Upper lobe of left lung (tissue), 6 donors: Measurements from ENCODE around the gene PTDSS2. TPM values are rescaled to one million over a fixed set of nuclear protein-coding genes. Genes with fewer than 3 reads are reported as not detected.
"Not testable (repeated sequence)": the region's sequence is repeated elsewhere in the genome, so short reads cannot be mapped to it uniquely, and the experiment has no call there.

Source experiments
- ATAC-seq, 2 donors: fragments of 200-7000 bp; cut with Tn5 transposase; one replicate each; pipeline ENCODE4 v1.9.1; 2022; ENCODE audit warnings: mild to moderate bottlenecking in 2 of 2, moderate library complexity in 2 of 2; ENCODE audit not compliant: low FRiP score in 2 of 2
- DNase-seq, 2 donors: peaks; one replicate each; pipeline ENCODE4 v3.0.0-alpha.2; 2019 to 2020
- H3K27ac ChIP-seq, 4 donors: fragments of 200-600 bp; sonication (generic); one replicate each; pipeline ENCODE4 v1.5.1; 2016 to 2019
- H3K27me3 ChIP-seq, 4 donors: fragments of 200-600 bp; sonication (generic); one replicate each; pipeline ENCODE4 v1.5.1; 2017 to 2019
- H3K36me3 ChIP-seq, 4 donors: fragments of 200-600 bp; sonication (generic); one replicate each; pipeline ENCODE4 v1.5.1; 2016 to 2019
- H3K4me1 ChIP-seq, 4 donors: fragments of 200-600 bp; sonication (generic); one replicate each; pipeline ENCODE4 v1.5.1; 2018 to 2019
- H3K4me3 ChIP-seq, 4 donors: fragments of 200-600 bp; sonication (generic); one replicate each; pipeline ENCODE4 v1.5.1; 2017 to 2019; ENCODE audit warnings: mild to moderate bottlenecking in 2 of 4, moderate library complexity in 1 of 4
- H3K9me3 ChIP-seq, 4 donors: fragments of 200-600 bp; sonication (generic); one replicate each; pipeline ENCODE4 v1.5.1; 2018 to 2019
- EP300 ChIP-seq, 4 donors: sonication (generic); formaldehyde crosslinking; IDR thresholded peaks; one replicate each; pipeline ENCODE4 v1.5.1; 2017; ENCODE audit warnings: antibody characterized with exemption in 4 of 4, control low read depth in 2 of 4
- POLR2A ChIP-seq, 4 donors: fragments of 450-650 bp; IDR thresholded peaks; one replicate each; pipeline ENCODE4 v1.5.1; 2016 to 2017; ENCODE audit warnings: antibody characterized with exemption in 4 of 4, mild to moderate bottlenecking in 2 of 4
- POLR2AphosphoS5 ChIP-seq, 2 donors: sonication (generic); formaldehyde crosslinking; IDR thresholded peaks; one replicate each; pipeline ENCODE4 v1.5.1; 2017; ENCODE audit warnings: antibody characterized with exemption in 2 of 2
- WGBS, 2 donors: methylation state at CpG; one replicate each; pipeline ENCODE4 v1.1.5; 2017 to 2018; 5-methylcytosine and 5-hydroxymethylcytosine counted together
- total RNA-seq, 6 donors: library from RNA; depleted of rRNA in 4 of 6; stranded (reverse); fragments of >200 nt in 4 of 6; gene quantifications; one replicate each; pipeline versions ENCODE4 v1.1.0 to v1.2.1, GENCODE V29; 2016 to 2021
- TF ChIP-seq, protein P1 (sequence below), 6 experiments: fragments of 450-650 bp in 4 of 6; fragments of 200-600 bp in 2 of 6; sonication (generic) in 2 of 6; IDR thresholded peaks; one replicate each; pipeline ENCODE4 v1.5.1; 2016 to 2019; ENCODE audit warnings: antibody characterized with exemption in 6 of 6
- donor health status: DM: no; HTN: no; CAD: no; lungs with moderate emphysema.
- donor health status: DM: no; HTN: yes; CAD: no; lungs with severe emphysema.

Gene PTDSS2
- total RNA-seq, 6 donors from 2014 or later, result 29.6 to 188 (median 45.1) TPM

- TF ChIP-seq POLR2AphosphoS5 (IDR thresholded peaks at IDR 0.05), result no peak
- TF ChIP-seq EP300 (IDR thresholded peaks at IDR 0.05), result no peak
- ATAC-seq (no peak), DNase-seq (peak in 1 of 2 donors; percentile 55)
- WGBS, 2 donors, result 86 to 93% methylated on average over 12 to 19 of the region's 20 CpGs
- H3K27ac ChIP-seq, result no peak overlapping the region
- H3K9me3 ChIP-seq, result no peaks in the 10 kb centered on the region
- peaks cover 18 to 36% (median 27%) of the 10 kb centered on the region in 4 donors for H3K4me1 ChIP-seq
- H3K4me3 ChIP-seq, result no peak overlapping the region
- H3K27me3 ChIP-seq, result no peaks in the 10 kb centered on the region
- H3K36me3 ChIP-seq, result no peaks in the 10 kb centered on the region
These were observed 30.7 kb upstream of the PTDSS2 start for GRCh38 chr11:419248-420005.

DNA sequence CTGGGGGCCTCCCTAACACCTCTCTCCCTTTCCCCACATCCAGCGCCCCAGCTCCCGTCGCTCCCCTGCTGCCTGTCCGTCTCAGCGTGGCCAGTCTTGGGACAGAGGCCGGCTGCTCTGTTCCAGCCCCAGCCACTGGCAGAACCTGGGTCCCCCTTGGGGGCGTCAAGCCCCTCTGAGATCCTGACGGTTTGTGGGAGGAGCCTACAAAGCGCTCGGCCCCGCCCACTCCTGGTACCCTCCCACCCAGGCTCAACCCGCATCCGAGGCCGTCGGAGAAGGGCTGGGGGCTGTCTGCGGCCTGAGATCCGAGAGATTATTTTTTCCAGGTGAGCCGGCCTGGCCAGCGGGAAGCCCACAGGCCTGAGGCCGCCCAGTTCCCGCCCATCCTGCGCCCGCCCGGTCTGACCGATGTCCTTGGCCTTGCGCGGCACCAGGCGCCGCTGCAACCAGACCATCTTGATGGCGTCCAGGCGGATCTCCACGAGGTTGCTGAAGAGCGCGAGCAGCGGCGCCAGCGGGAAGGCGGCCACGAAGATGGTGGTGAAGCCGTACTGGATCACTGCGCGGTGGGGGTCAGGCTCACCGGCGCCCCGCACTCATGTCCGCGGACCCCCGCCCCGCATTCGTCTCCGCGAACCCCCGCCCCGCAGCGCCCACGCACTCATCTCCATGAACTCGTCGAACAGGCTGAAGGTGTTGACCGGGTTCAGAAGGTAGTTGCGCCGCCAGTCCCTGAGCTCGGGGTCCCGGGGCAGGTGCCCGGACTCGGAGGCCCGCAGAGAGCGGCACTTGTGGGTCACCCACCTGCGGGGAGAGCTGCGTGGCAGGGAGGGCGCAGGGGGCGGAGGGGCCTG is 29.8 kb upstream of the PTDSS2 start:
- no peak for TF ChIP-seq POLR2A (IDR thresholded peaks at IDR 0.05)
- TF ChIP-seq POLR2AphosphoS5 (IDR thresholded peaks at IDR 0.05), result no peak
- no peak for TF ChIP-seq EP300 (IDR thresholded peaks at IDR 0.05)
- TF ChIP-seq, protein P1, sequence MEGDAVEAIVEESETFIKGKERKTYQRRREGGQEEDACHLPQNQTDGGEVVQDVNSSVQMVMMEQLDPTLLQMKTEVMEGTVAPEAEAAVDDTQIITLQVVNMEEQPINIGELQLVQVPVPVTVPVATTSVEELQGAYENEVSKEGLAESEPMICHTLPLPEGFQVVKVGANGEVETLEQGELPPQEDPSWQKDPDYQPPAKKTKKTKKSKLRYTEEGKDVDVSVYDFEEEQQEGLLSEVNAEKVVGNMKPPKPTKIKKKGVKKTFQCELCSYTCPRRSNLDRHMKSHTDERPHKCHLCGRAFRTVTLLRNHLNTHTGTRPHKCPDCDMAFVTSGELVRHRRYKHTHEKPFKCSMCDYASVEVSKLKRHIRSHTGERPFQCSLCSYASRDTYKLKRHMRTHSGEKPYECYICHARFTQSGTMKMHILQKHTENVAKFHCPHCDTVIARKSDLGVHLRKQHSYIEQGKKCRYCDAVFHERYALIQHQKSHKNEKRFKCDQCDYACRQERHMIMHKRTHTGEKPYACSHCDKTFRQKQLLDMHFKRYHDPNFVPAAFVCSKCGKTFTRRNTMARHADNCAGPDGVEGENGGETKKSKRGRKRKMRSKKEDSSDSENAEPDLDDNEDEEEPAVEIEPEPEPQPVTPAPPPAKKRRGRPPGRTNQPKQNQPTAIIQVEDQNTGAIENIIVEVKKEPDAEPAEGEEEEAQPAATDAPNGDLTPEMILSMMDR (IDR thresholded peaks at IDR 0.05), result no peak
- Histone ChIP-seq H3K36me3 (no peaks in the 10 kb centered on the region), H3K27me3 (no peaks in the 10 kb centered on the region), H3K27ac (no peak overlapping the region), H3K4me1 (peaks cover 11 to 28% (median 22%) of the 10 kb centered on the region in 4 donors), H3K4me3 (no peak overlapping the region), H3K9me3 (no peaks in the 10 kb centered on the region)
- 61 to 81% methylated on average over 28 to 45 of the region's 71 CpGs for WGBS, 2 donors
- ATAC-seq, result no peak
- peak in 1 of 2 donors; percentile 84 for DNase-seq

DNA sequence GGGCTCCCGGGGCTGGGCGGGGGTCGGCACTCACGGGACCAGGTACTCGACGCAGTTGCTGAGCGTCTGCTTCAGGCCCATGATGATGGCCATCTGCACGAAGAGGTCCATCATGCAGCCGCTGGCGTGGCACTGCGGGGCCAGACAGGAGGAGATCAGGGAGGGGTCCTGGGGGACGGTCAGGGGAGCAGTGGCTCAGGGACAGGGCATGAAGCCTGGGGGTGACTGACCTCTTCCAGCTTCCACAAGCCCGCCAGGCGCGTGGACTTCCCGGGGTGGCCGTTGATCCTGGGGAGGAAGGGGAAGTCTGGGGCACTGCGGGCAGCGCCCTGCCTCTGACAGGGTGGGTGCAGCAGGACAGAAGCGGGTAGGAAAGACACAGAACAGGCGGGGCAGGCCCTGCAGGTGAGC is 29.2 kb upstream of the PTDSS2 start:
- DNase-seq (peak in 1 of 2 donors; percentile 76), ATAC-seq (no peak)
- no peaks in the 10 kb centered on the region for H3K27me3 ChIP-seq
- H3K4me1 ChIP-seq, result peaks cover 5 to 21% (median 16%) of the 10 kb centered on the region in 4 donors
- no peak overlapping the region for H3K4me3 ChIP-seq
- WGBS, 2 donors, result 78 to 95% methylated on average over 11 to 19 of the region's 21 CpGs
- TF ChIP-seq POLR2AphosphoS5 (IDR thresholded peaks at IDR 0.05), result no peak
- no peak for TF ChIP-seq POLR2A (IDR thresholded peaks at IDR 0.05)
- H3K27ac ChIP-seq, result no peak overlapping the region
- H3K36me3 ChIP-seq, result no peaks in the 10 kb centered on the region
- no peaks in the 10 kb centered on the region for H3K9me3 ChIP-seq

GRCh38 chr11:422249-422656 is 27.8 kb upstream of the PTDSS2 start:
- no peak for DNase-seq
- WGBS, 2 donors, result 76 to 90% methylated on average over 9 to 10 of the region's 10 CpGs
- Histone ChIP-seq H3K27me3 (no peaks in the 10 kb centered on the region), H3K4me3 (no peak overlapping the region), H3K27ac (no peak overlapping the region), H3K4me1 (peaks cover 0 to 9% (median 7%) of the 10 kb centered on the region in 4 donors), H3K9me3 (no peaks in the 10 kb centered on the region), H3K36me3 (no peaks in the 10 kb centered on the region)
- ATAC-seq, result no peak
- no peak for TF ChIP-seq EP300 (IDR thresholded peaks at IDR 0.05)
- no peak for TF ChIP-seq POLR2A (IDR thresholded peaks at IDR 0.05)
- TF ChIP-seq POLR2AphosphoS5 (IDR thresholded peaks at IDR 0.05), result no peak
- TF ChIP-seq, protein P1 (IDR thresholded peaks at IDR 0.05), result no peak

DNA sequence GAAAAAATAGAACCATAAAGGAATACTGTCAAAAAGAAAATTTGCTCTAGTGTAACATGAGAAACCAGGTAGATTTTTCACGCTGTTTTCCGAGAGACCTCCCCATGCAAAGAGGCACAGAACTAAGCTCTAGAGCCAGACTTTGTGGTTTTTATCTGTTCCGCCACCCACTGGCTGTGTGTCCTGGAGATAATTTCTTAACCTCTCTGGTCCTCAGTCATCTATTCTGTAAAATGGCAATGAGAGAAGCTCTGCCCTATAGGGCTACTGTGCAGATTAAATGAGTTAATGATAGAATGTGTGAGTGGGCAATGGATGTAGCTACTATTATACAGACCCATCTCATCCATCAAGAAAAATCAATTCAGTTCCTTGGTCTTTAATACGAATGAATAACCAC is 25.8 kb upstream of the PTDSS2 start:
- DNase-seq, result no peak
- no peaks in the 10 kb centered on the region for H3K4me1 ChIP-seq
- WGBS, 2 donors, result 92 to 93% methylated on average over 4 of the region's 4 CpGs
- no peaks in the 10 kb centered on the region for H3K27me3 ChIP-seq
- H3K9me3 ChIP-seq, result no peaks in the 10 kb centered on the region
- no peaks in the 10 kb centered on the region for H3K36me3 ChIP-seq
- no peak overlapping the region for H3K27ac ChIP-seq
- TF ChIP-seq, protein P1 (IDR thresholded peaks at IDR 0.05), result no peak
- TF ChIP-seq POLR2A (IDR thresholded peaks at IDR 0.05) (no peak), POLR2AphosphoS5 (IDR thresholded peaks at IDR 0.05) (no peak), EP300 (IDR thresholded peaks at IDR 0.05) (no peak)
- H3K4me3 ChIP-seq, result no peak overlapping the region
- no peak for ATAC-seq

DNA sequence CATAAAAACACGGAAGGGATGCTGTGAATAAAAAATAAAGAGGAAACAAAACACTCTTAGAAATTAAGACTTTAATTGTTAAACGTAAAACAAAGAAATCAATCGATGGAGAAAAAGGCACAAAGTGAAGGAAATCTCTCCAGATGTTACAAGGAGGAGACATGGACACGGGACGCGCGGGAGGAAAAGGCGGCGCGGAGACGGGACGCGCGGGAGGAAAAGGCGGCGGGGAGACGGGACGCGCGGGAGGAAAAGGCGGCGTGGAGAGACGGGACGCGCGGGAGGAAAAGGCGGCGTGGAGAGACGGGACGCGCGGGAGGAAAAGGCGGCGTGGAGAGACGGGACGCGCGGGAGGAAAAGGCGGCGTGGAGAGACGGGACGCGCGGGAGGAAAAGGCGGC is 25.3 kb upstream of the PTDSS2 start:
- not testable (repeated sequence) for H3K27me3 ChIP-seq, H3K9me3 ChIP-seq, H3K4me3 ChIP-seq, H3K36me3 ChIP-seq, H3K4me1 ChIP-seq, H3K27ac ChIP-seq, ATAC-seq
- DNase-seq, result peak in 1 of 2 donors; percentile 60
- WGBS, 2 donors, result 62 to 63% methylated on average over 25 to 40 of the region's 45 CpGs
